AG09309 (cell line): ENCODE measurements around the gene MZT2B.
"Not testable (repeated sequence)": the region's sequence is repeated elsewhere in the genome, so short reads cannot be mapped to it uniquely, and the experiment has no call there.

Experiments used
- DNase-seq: peaks from one replicate; pipeline ENCODE4 v3.0.0-alpha.2; 2010; ENCODE audit warnings: low read depth
- H3K4me3 ChIP-seq: 2 replicates; pipeline ENCODE4 v1.5.1; 2011; ENCODE audit warnings: mild to moderate bottlenecking, low read depth, low read length, moderate library complexity; ENCODE audit not compliant: control insufficient read depth
- TF ChIP-seq, protein P1 (sequence below): IDR thresholded peaks from 2 replicates; pipeline ENCODE4 v1.5.1; 2011; ENCODE audit warnings: mild to moderate bottlenecking, low read depth, low read length, inconsistent platforms; ENCODE audit not compliant: insufficient read depth, control insufficient read depth; ENCODE audit errors: missing control alignments

MZT2B gene

DNA sequence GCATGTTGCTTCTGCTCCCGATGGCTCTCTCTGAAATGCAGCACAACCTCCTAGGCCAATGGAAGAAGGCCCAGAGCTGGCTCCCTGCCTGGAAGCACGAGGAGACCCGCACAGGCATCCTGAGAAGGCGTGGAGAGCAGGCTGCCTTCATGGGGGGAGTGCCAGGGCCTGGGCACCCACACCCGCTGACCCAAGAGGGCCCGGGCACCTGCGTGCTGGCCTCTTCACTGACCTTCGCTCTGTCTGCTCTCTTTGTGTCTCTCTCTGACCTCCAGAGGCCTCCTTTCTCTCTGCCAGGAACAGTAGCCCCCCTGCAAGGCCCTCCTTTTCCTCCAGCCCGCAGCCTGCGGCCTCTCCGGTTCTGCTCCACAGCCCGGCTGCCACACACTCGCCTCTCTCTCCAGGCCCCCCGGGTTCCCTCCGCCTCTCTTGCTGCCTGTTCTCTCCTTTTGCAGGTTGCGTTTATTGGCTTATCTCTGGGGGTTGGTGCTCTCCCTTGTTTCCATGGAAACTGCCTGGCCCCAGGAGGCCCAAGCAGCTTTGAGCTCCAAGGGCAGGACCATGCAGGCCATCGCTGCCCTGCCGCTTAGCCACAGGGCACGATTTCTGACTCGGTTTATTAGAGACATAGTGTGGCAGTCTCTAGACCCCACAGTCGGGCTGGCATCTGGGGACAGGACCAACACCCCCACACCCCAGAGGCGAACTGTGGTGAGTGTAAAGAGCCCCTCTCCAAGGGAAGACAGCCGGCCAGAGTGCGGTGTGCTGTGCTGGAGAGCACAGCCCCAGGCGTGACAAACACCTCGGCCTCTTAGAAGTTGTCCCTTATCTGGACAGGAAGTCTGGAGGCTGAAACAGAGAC is 1.7 kb downstream of the MZT2B start:
- H3K4me3 ChIP-seq, result peak overlapping the region; percentile 56
- DNase-seq, result no peak
- TF ChIP-seq, protein P1, sequence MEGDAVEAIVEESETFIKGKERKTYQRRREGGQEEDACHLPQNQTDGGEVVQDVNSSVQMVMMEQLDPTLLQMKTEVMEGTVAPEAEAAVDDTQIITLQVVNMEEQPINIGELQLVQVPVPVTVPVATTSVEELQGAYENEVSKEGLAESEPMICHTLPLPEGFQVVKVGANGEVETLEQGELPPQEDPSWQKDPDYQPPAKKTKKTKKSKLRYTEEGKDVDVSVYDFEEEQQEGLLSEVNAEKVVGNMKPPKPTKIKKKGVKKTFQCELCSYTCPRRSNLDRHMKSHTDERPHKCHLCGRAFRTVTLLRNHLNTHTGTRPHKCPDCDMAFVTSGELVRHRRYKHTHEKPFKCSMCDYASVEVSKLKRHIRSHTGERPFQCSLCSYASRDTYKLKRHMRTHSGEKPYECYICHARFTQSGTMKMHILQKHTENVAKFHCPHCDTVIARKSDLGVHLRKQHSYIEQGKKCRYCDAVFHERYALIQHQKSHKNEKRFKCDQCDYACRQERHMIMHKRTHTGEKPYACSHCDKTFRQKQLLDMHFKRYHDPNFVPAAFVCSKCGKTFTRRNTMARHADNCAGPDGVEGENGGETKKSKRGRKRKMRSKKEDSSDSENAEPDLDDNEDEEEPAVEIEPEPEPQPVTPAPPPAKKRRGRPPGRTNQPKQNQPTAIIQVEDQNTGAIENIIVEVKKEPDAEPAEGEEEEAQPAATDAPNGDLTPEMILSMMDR, result no peak

DNA sequence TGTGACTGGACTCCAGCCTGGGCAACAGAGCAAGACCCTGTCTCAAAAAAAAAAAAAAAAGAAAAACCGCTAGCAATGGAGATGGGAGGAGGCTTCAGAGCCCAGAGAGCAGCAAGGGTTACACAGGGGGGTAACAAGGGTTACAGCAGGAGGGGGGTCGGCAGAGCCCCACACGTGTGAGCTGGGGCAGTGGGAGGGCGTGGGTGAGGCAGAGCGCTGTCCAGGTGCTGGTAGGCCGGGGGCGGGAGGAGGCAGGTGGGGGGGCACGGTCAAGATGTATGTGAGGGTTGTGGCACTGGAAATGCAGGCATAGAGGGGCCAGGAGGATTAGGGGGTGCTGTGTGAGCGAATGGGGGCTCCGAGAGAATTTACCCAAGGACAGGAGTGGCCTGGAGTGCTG is 3.4 kb downstream of the MZT2B start:
- TF ChIP-seq, protein P1, result no peak
- H3K4me3 ChIP-seq, result no peak overlapping the region
- DNase-seq, result no peak

DNA sequence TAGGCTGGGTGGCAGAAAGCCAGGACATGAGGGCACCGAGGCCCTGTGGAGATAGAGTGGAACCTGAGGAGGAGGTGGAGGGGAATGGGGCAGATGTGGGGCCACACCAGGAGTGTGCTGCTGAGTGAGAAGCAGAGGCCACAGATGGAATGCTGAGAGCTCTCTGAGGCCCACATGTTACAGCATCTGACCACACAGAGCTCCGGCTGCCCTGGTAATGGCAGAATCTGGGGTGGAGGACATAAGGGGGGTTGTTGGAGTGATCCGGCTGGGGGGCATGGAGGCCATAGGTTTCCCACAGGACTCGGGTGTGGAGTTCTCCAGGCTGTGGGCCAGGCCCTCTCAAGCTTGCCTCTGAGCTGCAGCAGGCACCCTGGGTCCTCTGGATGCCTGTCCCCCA is 3.8 kb downstream of the MZT2B start:
- H3K4me3 ChIP-seq, result no peak overlapping the region
- DNase-seq, result no peak
- TF ChIP-seq, protein P1, result no peak

DNA sequence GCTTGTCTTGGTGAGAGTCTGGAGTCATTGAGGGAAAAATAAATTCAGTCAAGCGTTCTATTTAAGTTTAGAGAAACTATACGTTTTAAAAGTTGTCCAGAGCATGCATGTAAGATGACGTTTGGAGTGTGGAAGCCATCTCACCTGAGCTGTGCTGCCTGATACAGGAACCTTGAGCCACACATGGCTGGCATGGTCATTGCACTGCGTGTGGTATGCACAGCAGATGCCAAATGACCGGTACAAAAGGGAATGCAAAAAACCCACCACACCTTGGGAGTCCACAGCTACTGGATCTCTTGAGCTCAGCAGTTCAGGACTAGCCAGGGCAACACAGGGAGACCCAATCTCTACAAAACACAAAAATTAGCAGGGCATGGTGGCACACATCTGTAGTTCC is 4.3 kb downstream of the MZT2B start:
- DNase-seq, result no peak
- no peak overlapping the region for H3K4me3 ChIP-seq

DNA sequence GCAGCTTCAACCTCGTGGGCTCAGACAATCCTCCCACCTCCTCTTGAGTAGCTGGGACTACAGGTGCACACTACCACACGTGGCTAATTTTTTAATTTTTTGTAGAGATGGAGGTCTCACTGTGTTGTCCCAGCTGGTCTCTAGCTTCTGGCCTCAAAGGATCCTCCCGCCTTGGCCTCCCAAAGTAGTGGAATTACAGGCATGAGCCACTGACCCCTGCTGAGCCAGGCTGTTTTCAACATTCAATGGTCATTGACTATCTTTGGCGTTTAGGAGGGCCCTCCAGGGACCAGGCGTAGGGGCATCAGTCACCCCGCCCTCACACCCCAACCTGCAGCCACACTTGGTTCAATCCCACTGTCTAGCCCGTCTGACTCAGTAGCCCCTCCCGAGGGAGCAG is 5.2 kb downstream of the MZT2B start:
- no peak overlapping the region for H3K4me3 ChIP-seq
- no peak for DNase-seq
- TF ChIP-seq, protein P1, result no peak

More for the DNA sequence above, 4.3 kb downstream of the MZT2B start:
- TF ChIP-seq, protein P1, result no peak

DNA sequence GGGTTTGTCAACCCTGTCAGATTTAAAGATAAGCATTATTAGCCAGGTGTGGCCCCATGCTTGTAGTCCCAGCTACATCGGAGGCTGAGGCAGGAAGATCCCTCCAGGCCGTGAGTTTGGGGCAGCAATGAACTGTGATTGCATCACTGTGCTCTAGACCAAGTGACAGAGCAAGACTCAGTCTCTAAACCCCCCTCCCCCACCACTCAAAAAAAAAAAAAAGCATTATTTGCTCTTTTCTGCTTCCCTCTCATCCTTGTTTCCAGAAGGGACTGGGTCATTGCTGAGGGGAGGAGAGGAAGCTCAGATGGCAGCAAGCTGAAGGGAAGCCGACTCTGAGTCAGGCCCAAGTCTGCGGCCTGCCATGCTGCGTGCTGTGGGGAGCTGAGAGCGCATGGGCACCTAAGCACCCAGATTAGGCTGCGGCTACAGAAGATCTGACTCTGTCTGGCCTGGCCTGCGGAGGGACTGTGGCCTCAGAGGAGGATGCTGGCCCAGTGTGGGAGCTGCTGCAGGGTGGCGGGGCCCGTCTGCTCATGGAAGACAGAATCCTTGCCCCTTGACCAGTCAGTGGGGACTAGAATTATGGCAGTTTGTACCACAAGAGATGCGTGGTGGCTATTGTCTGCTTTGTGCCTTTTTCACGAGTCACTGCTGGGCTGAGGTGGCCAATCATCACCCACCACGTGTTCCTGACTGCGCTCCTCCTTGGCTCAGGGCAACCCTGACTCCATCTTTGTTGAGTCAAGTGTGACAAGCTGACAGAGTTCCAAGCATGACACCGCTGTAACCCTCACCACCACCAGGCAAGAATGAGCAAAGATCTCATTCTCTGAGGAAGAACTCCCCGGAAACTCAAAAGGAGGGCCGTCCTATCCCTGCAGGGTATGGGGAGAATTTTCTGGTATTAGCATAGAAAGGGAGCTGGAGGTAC is 6.1 kb downstream of the MZT2B start:
- not testable (repeated sequence) for H3K4me3 ChIP-seq, DNase-seq

DNA sequence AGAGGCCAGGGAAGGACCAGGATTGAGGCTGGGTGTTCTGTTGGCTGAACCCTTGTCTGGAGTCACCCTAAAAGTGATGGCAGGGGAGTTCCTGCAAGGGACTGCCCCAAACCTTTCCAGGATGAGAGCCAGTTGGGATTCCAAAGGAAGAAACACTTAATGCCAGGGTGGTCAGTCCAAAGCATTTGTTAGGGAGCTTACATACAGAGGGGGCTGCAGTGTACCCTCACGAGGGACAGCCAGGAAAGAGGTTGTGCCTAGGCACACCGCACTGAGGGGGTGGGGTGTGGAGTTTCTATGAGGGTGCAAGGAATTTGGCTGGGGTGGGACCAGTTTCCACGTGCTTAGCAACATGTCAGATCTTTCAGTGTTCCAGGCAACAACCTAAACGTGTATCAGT is 6.9 kb downstream of the MZT2B start:
- H3K4me3 ChIP-seq, DNase-seq: not testable (repeated sequence)
